CD1c-positive myeloid dendritic cell (primary cell): ENCODE measurements around the gene KRT82.

Experiments used
- DNase-seq: peaks from one replicate; pipeline ENCODE4 v3.0.0-alpha.2; 2016; ENCODE audit errors: extremely low spot score

KRT82 gene

DNA sequence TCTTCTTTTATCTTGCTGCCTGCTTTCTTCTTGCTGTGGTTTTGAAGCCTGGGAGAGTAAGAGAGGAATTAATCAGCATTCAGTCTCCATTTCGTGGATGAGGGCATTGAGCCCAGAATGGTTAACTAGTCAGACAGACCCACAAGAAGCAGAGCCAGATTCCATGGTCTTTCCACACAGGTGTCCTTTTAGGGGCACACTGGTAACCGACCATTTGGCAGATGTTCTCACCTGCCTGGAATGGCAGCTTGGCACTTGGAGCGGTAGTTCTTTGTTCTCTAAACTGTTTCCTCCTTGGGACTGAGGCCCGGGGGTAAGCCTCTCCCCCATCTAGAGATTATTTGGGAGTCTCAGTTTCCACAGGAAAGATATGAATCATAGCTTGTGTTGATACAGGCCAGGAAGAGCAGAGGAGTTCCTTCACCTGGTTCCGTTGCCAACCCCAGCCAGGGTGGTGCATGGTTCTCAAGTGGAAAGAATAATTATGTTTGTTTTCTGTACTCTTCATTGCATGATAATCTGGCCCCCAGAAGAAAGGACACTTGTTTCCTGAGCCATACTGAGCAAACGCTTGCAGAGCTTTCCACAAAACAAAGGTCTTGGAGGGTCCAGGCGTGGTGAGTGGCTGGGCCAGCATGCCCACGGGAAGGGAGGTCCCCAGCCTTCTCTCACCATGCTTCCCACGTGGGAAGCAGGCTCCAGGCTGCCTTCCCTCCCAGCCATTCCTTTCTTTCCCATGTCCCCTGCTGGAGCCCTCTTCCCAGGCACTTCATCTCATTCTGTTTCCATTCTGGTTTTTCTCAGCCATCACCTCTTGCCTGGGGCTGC lies 30.1 kb upstream of the KRT82 start:
- DNase-seq: no peak

DNA sequence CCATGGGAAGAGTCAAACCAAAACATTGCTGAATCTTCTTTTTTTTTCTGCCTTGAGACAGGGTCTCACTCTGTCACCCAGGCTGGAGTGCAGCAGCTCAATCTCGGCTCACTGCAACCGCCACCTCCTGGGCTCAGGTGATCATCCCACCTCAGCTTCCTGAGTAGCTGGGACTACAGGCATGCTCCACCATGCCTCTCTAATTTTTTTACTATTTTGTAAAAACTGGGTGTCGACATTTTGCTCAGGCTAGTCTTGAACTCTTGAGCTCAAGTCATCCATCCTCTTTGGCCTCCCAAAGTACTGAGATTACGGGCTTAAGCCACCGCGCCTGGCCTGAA lies 29.5 kb upstream of the KRT82 start:
- no peak for DNase-seq

- DNase-seq: no peak
Observed at GRCh38 chr12:52434760-52435530, 28.8 kb upstream of the KRT82 start.

GRCh38 chr12:52434081-52434733 lies 28.1 kb upstream of the KRT82 start, which contains the start of gene KRT75:
TSS of gene KRT75 (minus strand) at chr12:52434371. CDS start at chr12:52434304, 67 bp downstream.
- DNase-seq: no peak

GRCh38 chr12:52433501-52434080 lies 27.5 kb upstream of the KRT82 start:
- no peak for DNase-seq

GRCh38 chr12:52432559-52433207 lies 26.5 kb upstream of the KRT82 start:
- DNase-seq: no peak

- DNase-seq: no peak
Observed at GRCh38 chr12:52428121-52428520, 22.0 kb upstream of the KRT82 start.

DNA sequence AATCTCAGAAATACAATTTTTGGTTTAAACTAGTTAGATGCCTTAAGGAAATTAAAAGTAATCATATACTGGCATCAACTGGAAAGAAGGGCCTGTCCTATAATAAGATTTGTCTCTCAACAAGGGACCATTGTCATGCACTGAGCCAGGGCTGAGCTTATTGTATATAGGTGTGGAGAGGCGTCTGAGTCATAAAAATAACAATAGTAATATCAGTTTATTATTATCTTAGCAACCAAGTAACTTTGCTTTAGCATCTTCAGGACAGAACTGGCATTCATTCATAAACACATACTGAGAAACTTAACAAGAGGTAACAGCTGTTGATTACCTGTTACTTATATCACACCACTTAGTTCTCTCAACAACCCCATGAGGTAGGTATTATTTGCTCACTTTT lies 20.9 kb upstream of the KRT82 start:
- no peak for DNase-seq

- DNase-seq: no peak
Observed at GRCh38 chr12:52426034-52426433, 19.9 kb upstream of the KRT82 start.

DNA sequence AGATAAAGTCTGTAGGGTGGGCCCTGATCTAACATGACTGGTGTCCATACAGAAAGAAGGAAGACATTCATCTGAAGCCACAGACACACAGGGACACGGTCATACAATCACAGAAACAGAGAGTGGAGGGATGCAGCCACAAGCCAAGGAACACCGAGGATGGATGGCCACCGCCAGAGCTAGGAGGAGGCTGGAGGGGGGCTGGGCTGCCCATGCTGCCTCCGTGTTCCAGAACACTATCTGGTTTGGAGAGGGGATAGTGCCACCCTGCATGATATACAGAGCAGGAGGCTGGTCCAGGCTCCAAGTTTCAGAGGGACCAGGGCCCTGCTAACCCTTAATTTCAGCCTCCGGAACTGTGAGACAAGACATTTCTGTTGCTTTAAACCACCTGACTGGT lies 19.3 kb upstream of the KRT82 start:
- DNase-seq: no peak

DNA sequence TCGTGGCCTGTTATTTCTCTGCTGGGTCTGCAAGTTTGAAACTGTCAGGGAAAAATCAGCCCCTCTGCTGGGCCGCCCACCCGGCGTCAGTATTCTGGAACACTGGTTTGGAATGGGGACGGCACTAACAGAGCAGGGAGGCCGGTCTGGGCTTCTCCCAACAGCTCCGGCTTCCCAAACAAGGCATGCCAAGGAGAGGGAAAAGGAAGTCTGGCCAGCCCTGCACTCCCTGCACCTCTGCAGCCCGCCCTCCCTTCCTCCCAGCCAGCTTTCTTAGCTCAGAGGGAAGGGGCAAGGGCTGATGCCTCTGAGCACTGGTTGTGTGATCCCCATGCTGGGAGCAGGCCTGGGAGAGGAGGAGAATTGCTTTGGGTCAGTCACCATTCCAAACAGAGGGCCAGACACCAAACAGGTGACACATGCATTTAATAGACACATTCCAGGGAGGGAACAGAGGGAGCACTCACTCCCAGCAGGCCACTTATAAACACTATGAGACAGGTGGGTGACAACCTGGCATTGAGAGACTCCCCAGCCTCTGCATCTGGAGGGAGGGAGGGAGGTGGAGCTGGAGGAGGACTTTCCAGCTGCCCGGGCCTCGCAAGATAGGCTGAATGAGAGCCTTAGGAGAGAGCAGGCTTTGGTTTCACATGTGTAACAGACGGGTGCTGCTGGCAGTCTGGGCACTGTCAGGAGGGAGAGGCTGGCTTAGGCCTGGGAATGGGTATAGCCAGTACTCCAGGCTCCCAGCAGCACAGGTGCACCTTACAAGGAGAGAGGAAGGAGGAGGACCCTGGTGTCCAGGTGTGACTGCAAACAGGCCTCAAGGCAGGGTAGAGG lies 17.7 kb upstream of the KRT82 start:
- no peak for DNase-seq

- DNase-seq: no peak
Observed at GRCh38 chr12:52423035-52423434, 16.9 kb upstream of the KRT82 start.

DNA sequence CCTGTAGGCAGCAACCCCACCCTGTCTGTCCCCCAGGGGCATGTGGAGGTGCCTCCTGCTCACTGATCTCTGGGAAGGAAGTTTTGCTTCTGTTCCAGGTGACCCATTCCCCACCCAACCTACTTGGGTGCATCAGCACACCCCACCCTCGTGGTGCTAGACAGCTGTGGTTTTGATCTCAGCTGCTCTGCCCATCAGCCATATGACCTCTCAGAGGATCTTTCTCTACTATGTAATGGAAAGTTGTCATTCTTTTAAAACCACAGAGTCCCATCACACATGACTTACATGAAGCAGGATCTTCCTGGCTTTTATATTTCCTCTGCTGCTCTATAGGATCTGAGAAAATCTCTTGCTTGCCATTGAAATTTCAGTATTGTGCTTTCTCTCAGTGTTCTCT lies 13.5 kb upstream of the KRT82 start:
- no peak for DNase-seq

- DNase-seq: no peak
Observed at GRCh38 chr12:52418576-52419110, 12.5 kb upstream of the KRT82 start.

- DNase-seq: no peak
Observed at GRCh38 chr12:52417740-52418139, 11.6 kb upstream of the KRT82 start.

DNA sequence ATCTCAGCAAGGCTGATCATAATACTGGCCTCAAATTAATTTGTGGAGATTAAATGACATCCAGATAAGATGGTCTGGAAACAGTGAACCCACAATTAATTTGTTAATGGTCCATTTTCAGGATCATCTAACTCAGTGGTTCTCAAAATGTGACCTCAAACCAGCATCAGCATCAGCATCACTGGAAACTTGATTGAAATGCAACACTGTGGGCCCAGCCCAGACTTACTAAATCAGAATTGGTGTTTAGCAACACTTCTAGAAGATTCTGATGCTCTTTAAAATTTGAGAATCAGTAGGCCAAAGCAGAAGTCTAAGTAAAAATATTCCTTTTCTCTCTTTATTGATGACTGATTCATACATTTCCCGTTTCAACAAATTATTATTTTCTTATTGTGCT lies 10.7 kb upstream of the KRT82 start:
- DNase-seq: no peak

DNA sequence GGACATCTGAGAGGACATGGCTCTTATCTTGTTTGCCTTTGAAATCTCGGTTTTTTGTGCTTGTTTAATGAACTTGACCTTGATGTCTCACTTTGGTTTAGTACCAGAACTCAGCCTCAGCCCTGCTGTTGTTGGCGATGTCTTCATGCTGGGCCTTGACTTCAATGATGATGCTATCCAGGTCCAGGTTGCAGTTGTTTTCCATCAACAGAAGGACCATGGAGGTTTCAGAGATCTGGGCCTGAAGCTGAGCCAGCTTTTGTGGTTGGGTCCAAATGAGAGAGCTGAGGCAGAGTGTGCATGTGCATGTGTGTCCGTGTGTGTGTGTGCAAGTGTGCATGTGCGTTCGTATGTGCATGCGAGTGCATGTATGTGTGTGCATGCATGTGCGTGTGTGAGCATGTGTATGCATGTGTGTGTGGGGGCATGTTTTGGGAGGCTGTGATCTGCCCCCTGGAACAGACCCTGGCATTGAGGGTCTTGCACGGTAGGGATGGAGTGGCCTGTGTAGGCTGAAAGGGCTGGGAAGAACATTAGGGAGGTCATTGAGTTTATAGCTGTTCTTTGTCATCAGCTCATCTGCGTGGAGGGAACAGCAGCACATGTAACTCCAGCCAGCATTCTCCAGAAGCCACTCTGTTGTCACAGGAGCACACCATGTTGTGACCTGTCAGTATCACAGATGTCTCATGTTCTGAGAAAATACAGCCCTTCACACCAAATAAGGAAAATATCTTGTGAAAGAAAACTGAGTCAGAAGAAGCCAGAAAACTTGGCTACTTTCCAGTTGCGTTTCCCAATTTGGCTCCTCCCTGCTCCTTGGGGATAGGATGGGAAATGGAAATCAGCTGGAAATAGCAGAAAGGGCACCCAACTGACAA lies 10.0 kb upstream of the KRT82 start:
- peak; percentile 24 for DNase-seq

GRCh38 chr12:52414936-52415335 lies 8.8 kb upstream of the KRT82 start:
- no peak for DNase-seq

GRCh38 chr12:52413782-52414345 lies 7.7 kb upstream of the KRT82 start:
- no peak for DNase-seq
